ENCODE results near the gene BMPR2. TPM values are rescaled to one million over a fixed set of nuclear protein-coding genes. Genes with fewer than 3 reads are reported as not detected.
"Not testable (repeated sequence)": the region's sequence is repeated elsewhere in the genome, so short reads cannot be mapped to it uniquely, and the experiment has no call there.

The BMPR2 gene
- total RNA-seq, 2 experiments from 2014 or later = 7.6 to 10.8 TPM

- H3K27me3 Mint-ChIP-seq = no peaks in the 10 kb centered on the region
- CTCF ChIA-PET = no interaction called here
- intact Hi-C loops (cut with DNase I, micrococcal nuclease) = no loop called here
- peaks cover 5% of the 10 kb centered on the region for H3K4me1 Mint-ChIP-seq
- peaks cover 7% of the 10 kb centered on the region for H3K9me3 Mint-ChIP-seq (ENCODE audit: low read depth)
- POLR2A ChIA-PET = no interaction called here
- DNase-seq = no peak
- ATAC-seq = no peak
- no peak overlapping the region for H3K4me3 Mint-ChIP-seq
- H3K27ac Mint-ChIP-seq = no peak overlapping the region
- H3K36me3 Mint-ChIP-seq (ENCODE audit: low read depth) = peaks cover 20% of the 10 kb centered on the region
Observed at GRCh38 chr2:202429164-202429980, 53.2 kb downstream of the BMPR2 start.

GRCh38 chr2:202432776-202433175, 56.6 kb downstream of the BMPR2 start:
- intact Hi-C loops (cut with DNase I, micrococcal nuclease) = no loop called here
- ChIA-PET CTCF (no interaction called here), POLR2A (no interaction called here)
- Mint-ChIP-seq H3K36me3 (ENCODE audit: low read depth) (peaks cover 20% of the 10 kb centered on the region), H3K27me3 (no peaks in the 10 kb centered on the region), H3K4me1 (no peaks in the 10 kb centered on the region), H3K27ac (no peak overlapping the region), H3K9me3 (ENCODE audit: low read depth) (peaks cover 7% of the 10 kb centered on the region), H3K4me3 (no peak overlapping the region)
- DNase-seq (no peak), ATAC-seq (no peak)

- CTCF ChIA-PET = interaction anchor here (1.3 kb wide), 1 partner anchor 12 kb away, joined by 3 read pairs; no protein-coding TSS in a partner anchor
- Mint-ChIP-seq H3K9me3 (ENCODE audit: low read depth) (peaks cover under 1% of the 10 kb centered on the region), H3K27ac (no peak overlapping the region), H3K27me3 (no peaks in the 10 kb centered on the region), H3K4me3 (no peak overlapping the region), H3K4me1 (no peaks in the 10 kb centered on the region), H3K36me3 (ENCODE audit: low read depth) (peaks cover 6% of the 10 kb centered on the region)
- intact Hi-C loops (cut with DNase I, micrococcal nuclease) = no loop called here
- DNase-seq (no peak), ATAC-seq (no peak)
- POLR2A ChIA-PET = no interaction called here
Observed at GRCh38 chr2:202434472-202434871, 58.3 kb downstream of the BMPR2 start.

GRCh38 chr2:202436626-202437025, 60.5 kb downstream of the BMPR2 start:
- no peak overlapping the region for H3K27ac Mint-ChIP-seq
- intact Hi-C loops (cut with DNase I, micrococcal nuclease) = no loop called here
- no peaks in the 10 kb centered on the region for H3K36me3 Mint-ChIP-seq (ENCODE audit: low read depth)
- H3K4me1 Mint-ChIP-seq = no peaks in the 10 kb centered on the region
- no peak overlapping the region for H3K4me3 Mint-ChIP-seq
- H3K9me3 Mint-ChIP-seq (ENCODE audit: low read depth) = no peaks in the 10 kb centered on the region
- H3K27me3 Mint-ChIP-seq = no peaks in the 10 kb centered on the region
- ChIA-PET CTCF (no interaction called here), POLR2A (no interaction called here)
- ATAC-seq = no peak
- no peak for DNase-seq

- DNase-seq; H3K4me1 Mint-ChIP-seq; H3K36me3 Mint-ChIP-seq (ENCODE audit: low read depth); CTCF ChIA-PET; H3K9me3 Mint-ChIP-seq (ENCODE audit: low read depth); POLR2A ChIA-PET; ATAC-seq; H3K27me3 Mint-ChIP-seq; intact Hi-C loops (cut with DNase I, micrococcal nuclease); H3K27ac Mint-ChIP-seq; H3K4me3 Mint-ChIP-seq: not testable (repeated sequence)
Observed at GRCh38 chr2:202440117-202440516, 64.0 kb downstream of the BMPR2 start.

- POLR2A ChIA-PET = no interaction called here
Observed at GRCh38 chr2:202442882-202443281, 66.8 kb downstream of the BMPR2 start.

GRCh38 chr2:202444000-202444399, 67.9 kb downstream of the BMPR2 start:
- DNase-seq (no peak), ATAC-seq (no peak)
- Mint-ChIP-seq H3K9me3 (ENCODE audit: low read depth) (peaks cover 2% of the 10 kb centered on the region), H3K4me1 (peaks cover 2% of the 10 kb centered on the region), H3K27ac (no peak overlapping the region), H3K27me3 (no peaks in the 10 kb centered on the region), H3K36me3 (ENCODE audit: low read depth) (peaks cover 2% of the 10 kb centered on the region), H3K4me3 (no peak overlapping the region)
- intact Hi-C loops (cut with DNase I, micrococcal nuclease) = no loop called here
- CTCF ChIA-PET = no interaction called here
- POLR2A ChIA-PET = no interaction called here

More at GRCh38 chr2:202442882-202443281, 66.8 kb downstream of the BMPR2 start:
- H3K4me1 Mint-ChIP-seq = peaks cover 2% of the 10 kb centered on the region
- no peaks in the 10 kb centered on the region for H3K27me3 Mint-ChIP-seq
- no peaks in the 10 kb centered on the region for H3K36me3 Mint-ChIP-seq (ENCODE audit: low read depth)
- no peaks in the 10 kb centered on the region for H3K9me3 Mint-ChIP-seq (ENCODE audit: low read depth)
- intact Hi-C loops (cut with DNase I, micrococcal nuclease) = no loop called here
- H3K4me3 Mint-ChIP-seq = no peak overlapping the region
- DNase-seq = no peak
- no peak for ATAC-seq
- CTCF ChIA-PET = no interaction called here
- no peak overlapping the region for H3K27ac Mint-ChIP-seq

- Mint-ChIP-seq H3K9me3 (ENCODE audit: low read depth) (peaks cover 2% of the 10 kb centered on the region), H3K36me3 (ENCODE audit: low read depth) (peaks cover 2% of the 10 kb centered on the region), H3K27ac (no peak overlapping the region), H3K4me3 (no peak overlapping the region), H3K27me3 (no peaks in the 10 kb centered on the region), H3K4me1 (no peaks in the 10 kb centered on the region)
- DNase-seq (no peak), ATAC-seq (no peak)
- ChIA-PET POLR2A (no interaction called here), CTCF (interaction anchor here (0.6 to 0.9 kb wide), 2 partner anchors 240 to 345 kb away, joined by 3 read pairs; no protein-coding TSS in a partner anchor)
- intact Hi-C loops (cut with DNase I, micrococcal nuclease) = no loop called here
Observed at GRCh38 chr2:202449344-202449743, 73.2 kb downstream of the BMPR2 start.

- no peaks in the 10 kb centered on the region for H3K27me3 Mint-ChIP-seq
- ATAC-seq = no peak
- CTCF ChIA-PET = no interaction called here
Observed at GRCh38 chr2:202450785-202451184, 74.7 kb downstream of the BMPR2 start.

GRCh38 chr2:202452744-202453143, 76.6 kb downstream of the BMPR2 start:
- no peaks in the 10 kb centered on the region for H3K4me1 Mint-ChIP-seq
- H3K4me3 Mint-ChIP-seq = no peak overlapping the region
- no peak for DNase-seq
- no peak for ATAC-seq
- intact Hi-C loops (cut with DNase I, micrococcal nuclease) = loop anchor here in 1 of 2 experiments (1.0 kb wide), 1 partner anchor 26 kb away; no protein-coding TSS in a partner anchor
- ChIA-PET POLR2A (interaction anchor here (0.6 kb wide), 2 partner anchors 16 to 28 kb away, joined by 5 read pairs; no protein-coding TSS in a partner anchor), CTCF (interaction anchor here (0.5 kb wide), 1 partner anchor 592 kb away, joined by 3 read pairs; no protein-coding TSS in a partner anchor)
- peaks cover 2% of the 10 kb centered on the region for H3K9me3 Mint-ChIP-seq (ENCODE audit: low read depth)
- H3K27ac Mint-ChIP-seq = no peak overlapping the region
- H3K27me3 Mint-ChIP-seq = no peaks in the 10 kb centered on the region
- peaks cover 5% of the 10 kb centered on the region for H3K36me3 Mint-ChIP-seq (ENCODE audit: low read depth)

More at GRCh38 chr2:202450785-202451184, 74.7 kb downstream of the BMPR2 start:
- Mint-ChIP-seq H3K27ac (no peak overlapping the region), H3K9me3 (ENCODE audit: low read depth) (peaks cover 2% of the 10 kb centered on the region), H3K36me3 (ENCODE audit: low read depth) (peaks cover 5% of the 10 kb centered on the region), H3K4me1 (no peaks in the 10 kb centered on the region), H3K4me3 (no peak overlapping the region)
- POLR2A ChIA-PET = no interaction called here
- no peak for DNase-seq
- intact Hi-C loops (cut with DNase I, micrococcal nuclease) = loop anchor here in 1 of 2 experiments (1.0 kb wide), 1 partner anchor 20 kb away; no protein-coding TSS in a partner anchor

- CTCF ChIA-PET = no interaction called here
- no peak for DNase-seq
- POLR2A ChIA-PET = no interaction called here
- H3K4me3 Mint-ChIP-seq = no peak overlapping the region
- H3K36me3 Mint-ChIP-seq (ENCODE audit: low read depth) = peaks cover 3% of the 10 kb centered on the region
- ATAC-seq = no peak
- no peaks in the 10 kb centered on the region for H3K27me3 Mint-ChIP-seq
- no peaks in the 10 kb centered on the region for H3K4me1 Mint-ChIP-seq
- H3K27ac Mint-ChIP-seq = no peak overlapping the region
- intact Hi-C loops (cut with DNase I, micrococcal nuclease) = no loop called here
- H3K9me3 Mint-ChIP-seq (ENCODE audit: low read depth) = no peaks in the 10 kb centered on the region
Observed at GRCh38 chr2:202454536-202454935, 78.4 kb downstream of the BMPR2 start.

GRCh38 chr2:202455114-202455513, 79.0 kb downstream of the BMPR2 start:
- H3K4me3 Mint-ChIP-seq = no peak overlapping the region
- DNase-seq = no peak
- CTCF ChIA-PET = no interaction called here
- H3K36me3 Mint-ChIP-seq (ENCODE audit: low read depth) = peaks cover 3% of the 10 kb centered on the region
- no peaks in the 10 kb centered on the region for H3K9me3 Mint-ChIP-seq (ENCODE audit: low read depth)
- no peaks in the 10 kb centered on the region for H3K4me1 Mint-ChIP-seq
- ATAC-seq = no peak
- no peaks in the 10 kb centered on the region for H3K27me3 Mint-ChIP-seq
- no peak overlapping the region for H3K27ac Mint-ChIP-seq
- POLR2A ChIA-PET = no interaction called here
- intact Hi-C loops (cut with DNase I, micrococcal nuclease) = no loop called here
